ENCODE data around the gene KIAA0319L.
"Not testable (repeated sequence)": the region's sequence is repeated elsewhere in the genome, so short reads cannot be mapped to it uniquely, and the experiment has no call there.

KIAA0319L gene

DNA sequence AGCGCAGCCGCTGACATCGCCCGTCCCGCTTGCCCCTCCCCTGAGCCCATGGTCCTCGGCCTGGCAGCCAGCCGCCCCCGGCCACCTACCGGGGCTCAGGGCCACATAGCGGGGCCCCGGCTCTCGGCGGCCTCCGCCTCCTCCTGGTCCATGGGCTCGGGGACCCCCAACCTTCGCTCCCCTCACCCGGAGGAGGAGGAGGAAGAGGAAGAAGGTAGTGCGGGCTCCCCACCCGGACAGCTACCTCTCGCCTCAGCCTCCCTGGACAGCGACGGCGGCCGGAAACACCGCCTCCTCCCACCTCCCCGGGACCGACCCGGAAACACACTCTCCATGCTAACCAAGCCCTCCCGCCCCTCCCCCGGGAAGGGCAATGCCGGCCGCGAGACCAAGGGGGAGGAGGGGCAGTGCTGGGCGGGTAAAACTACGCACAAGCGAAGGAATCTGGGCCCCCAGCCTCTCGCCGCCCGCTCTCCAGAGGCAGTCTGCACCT, at the start of gene KIAA0319L:
Gene KIAA0319L (minus strand): TSS at position 286 of the 493 bp plus-strand sequence. CDS start 2,912 bp downstream, outside the sequence.
- DNase-seq (ENCODE audit: insufficient read length, low spot score), result no peak
- FAIRE-seq, result no peak

DNA sequence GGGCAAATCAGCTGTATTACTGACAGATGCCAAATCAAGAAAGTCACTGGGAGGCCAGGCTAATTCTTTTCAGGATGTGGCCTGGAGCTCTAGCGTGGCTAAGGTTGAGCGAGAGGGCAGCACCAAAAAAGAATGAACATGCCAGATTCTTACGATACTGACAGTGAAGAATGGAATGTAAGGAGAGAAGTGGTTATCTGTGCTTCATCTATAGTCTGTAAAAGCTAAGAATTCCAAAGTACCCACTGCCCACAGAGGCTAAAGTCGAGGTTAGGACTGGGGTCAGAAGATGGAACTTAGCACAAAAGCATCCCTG, 48.6 kb upstream of the KIAA0319L start:
- FAIRE-seq (no peak), DNase-seq (ENCODE audit: insufficient read length, low spot score) (no peak)

DNA sequence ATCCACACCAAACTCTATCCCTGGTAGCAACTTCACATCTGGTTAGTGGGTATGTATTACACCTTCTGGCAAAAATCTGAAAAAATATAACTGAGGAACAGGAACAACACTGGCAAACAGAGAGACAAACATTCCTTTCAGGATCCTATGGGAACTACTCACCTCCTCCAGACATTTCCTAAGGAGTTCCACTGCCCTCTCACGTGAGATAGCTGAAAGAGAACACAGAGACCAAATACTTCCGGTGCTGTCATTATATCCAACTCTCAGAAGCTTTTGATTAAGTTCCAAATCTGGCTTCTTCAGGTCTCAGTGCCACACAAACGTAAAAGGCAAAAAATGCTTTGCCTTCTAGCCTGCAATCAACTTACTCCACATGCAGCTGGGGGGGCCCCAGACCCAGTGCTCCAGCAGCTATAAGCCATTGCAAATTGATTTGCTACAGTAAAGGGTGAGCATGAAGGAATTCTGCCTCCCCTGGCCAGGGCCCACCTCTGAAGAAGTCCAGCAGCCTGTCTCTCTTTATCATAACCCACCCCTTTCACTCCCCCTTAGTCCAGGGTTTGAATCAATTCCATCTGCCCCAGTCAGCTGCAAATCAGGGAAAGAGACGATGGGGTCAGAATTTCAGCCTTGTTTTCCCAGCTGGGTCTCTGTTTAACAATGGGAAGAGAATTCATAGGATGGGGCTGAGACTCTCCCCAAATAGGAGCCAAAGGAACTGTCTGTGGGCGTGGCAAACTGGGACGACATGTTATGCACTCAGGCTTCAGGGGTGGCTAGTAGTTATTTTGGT, 48.1 kb upstream of the KIAA0319L start:
- no peak for FAIRE-seq
- DNase-seq (ENCODE audit: insufficient read length, low spot score), result no peak

DNA sequence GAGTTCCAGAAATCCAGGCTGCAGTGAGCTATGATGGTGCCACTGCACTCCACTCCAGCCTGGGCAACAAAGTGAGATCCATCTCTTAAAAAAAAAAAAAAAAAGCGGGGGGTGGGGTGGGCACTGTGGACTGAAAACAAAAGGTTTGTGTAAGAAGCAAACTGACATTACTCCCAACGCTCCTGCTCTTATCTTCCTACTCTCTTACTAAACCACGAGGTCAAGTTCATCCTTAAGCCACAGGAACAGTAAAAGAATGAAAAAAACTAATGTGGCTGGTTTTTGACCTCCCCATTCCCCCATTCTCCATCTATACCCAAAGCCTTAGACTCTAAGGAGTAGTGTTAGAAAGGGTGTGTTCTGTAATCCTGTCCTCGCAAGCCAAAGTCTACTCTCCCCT, 46.7 kb upstream of the KIAA0319L start:
- FAIRE-seq (no peak), DNase-seq (ENCODE audit: insufficient read length, low spot score) (no peak)

DNA sequence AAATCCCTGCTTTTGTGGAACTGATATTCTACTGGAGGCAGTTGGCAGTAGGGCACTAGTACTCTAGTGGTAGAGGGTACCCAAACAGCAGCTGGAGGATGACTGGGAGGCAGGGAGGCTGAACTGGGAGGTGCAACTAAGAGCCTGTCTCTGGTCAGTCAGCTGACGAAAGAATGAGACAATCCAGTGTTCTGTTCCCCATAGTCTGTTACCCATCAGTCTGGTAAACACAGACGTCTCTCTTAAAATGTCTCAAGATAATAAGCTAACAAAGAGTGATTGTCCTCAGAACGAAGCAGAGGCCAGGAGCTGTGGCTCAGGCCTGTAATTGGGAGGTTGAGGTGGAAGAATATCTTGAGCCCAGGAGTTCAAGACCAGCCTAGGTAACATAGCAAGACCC, 46.3 kb upstream of the KIAA0319L start:
- no peak for DNase-seq (ENCODE audit: insufficient read length, low spot score)
- no peak for FAIRE-seq

DNA sequence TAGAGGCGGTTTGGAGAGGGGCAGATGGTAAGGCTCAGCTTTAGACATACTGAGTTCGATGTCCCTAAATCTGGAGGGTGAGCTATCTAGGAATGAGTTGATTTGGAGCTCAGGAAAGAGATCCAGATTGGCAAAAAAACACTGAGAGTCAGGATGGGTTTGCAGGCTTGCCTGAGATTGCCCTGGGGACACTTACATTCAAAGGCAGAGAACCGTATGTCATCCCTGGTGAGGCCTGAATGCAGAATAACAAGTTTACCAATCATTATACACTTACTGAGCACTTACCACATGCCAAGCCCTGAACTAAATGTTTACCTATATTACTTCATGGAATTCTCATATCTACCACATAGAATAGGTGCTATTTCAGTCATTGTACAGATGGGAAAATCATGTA, 43.4 kb upstream of the KIAA0319L start:
- no peak for FAIRE-seq
- no peak for DNase-seq (ENCODE audit: insufficient read length, low spot score)

DNA sequence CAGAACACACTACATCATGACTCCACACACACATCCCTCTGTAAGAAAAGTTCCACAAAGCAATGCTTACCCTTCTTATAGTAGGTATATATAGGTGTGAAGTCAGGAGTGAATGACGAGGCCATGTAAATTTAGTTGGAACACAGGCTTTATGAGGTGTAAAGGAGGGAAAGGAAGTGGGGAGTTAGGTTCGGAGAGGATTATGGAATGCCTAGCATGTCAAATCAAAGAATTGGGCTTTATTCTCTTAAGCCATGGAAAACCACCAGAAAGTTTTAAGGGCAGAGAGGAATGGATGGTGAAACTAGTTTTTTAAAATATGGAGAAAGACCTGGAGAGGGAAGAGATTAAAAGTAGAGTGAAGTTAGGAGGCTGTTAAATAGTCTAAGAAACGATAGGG, 42.2 kb upstream of the KIAA0319L start:
- DNase-seq (ENCODE audit: insufficient read length, low spot score) (no peak), FAIRE-seq (no peak)

DNA sequence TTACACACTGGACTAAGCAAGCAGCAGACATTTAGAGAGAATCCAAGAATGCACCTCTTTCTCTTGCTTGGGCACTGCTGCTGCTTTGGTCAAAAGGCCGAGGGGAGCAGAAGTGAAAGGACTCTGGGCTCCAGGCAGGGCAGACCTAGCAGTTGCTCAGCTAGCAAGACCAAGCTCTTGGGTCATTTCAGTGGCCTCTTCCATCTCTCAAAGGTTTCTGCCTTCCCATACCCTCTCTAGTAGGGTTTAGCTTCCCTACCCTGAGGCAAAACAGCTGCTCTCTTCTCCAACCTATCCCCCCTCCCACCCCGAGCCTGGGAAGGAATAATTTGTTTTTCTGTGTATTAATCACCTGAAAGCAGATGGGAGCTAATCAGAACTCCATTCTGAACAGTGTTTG, 41.7 kb upstream of the KIAA0319L start:
- FAIRE-seq (no peak), DNase-seq (ENCODE audit: insufficient read length, low spot score) (no peak)

DNA sequence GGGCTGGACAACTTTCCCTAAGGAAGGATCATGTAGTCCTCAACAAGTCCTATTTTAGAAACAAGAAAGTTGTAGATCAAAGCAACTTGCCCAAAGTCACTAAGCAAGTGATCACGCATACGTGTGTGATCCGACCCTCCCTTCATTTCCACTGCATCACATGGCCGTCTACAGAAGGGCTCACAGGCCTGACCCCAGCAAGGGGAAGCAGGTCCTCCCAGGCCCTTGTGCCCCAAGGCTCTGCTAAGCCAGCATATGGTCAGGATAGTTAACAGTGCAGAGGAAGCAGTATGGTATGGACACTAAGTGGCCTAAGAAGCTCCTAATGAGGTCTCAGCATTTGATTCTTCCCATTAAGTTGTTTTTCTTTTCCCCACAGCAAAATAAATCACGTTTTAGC, 40.7 kb upstream of the KIAA0319L start:
- FAIRE-seq (no peak), DNase-seq (ENCODE audit: insufficient read length, low spot score) (no peak)

DNA sequence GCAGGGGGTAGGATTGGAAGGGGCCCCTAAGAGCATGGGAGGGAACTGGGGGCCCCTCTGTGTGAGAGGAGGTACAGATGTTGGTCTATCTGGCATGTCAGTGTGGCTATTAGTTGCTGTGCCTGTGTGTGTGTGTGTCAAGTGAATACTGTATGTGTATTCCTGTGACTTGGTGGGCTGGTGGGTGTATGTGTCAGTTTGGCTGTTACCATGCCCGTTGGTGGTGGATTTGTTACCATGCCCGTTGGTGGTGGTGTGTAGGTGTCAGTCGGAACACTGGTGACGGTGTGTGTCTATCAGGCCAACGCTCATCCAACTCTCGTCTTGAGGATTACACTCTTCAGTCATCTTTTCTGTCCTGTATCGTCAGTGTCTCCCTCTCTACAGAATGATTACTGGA, 38.5 kb upstream of the KIAA0319L start:
- no peak for DNase-seq (ENCODE audit: insufficient read length, low spot score)
- no peak for FAIRE-seq

DNA sequence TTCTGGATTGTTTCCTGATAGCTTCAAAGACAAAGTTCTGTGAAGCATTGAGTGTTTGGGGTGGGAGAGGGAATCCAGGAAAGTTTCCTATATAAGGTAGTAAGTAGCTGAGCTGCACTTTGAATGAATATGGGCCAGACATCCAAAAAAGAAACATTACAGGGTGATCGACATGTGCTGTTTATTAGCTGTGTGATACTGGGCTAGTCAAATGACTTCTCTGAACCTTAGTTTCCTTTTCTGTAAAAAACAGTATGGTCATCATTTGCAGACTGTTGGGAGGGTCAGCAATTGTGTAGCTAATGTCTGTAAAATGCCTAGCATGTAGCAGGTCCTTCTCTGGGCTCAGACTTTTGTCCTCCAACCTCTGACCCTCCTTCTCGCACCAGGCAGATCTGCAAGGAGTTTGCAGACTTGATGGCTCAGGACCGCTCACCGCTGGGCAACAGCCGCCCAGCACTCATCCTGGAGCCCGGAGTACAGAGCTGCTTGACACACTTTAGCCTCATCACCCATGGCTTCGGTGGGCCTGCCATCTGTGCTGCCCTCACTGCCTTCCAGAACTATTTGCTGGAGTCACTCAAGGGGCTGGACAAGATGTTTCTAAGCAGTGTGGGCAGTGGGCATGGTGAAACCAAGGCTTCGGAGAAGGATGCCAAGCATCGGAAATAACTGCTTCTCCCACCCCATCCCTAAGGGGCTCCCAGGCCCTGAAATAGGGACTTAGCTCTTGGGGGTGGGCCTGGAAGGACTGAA, 37.0 kb upstream of the KIAA0319L start:
- no peak for DNase-seq (ENCODE audit: insufficient read length, low spot score)
- no peak for FAIRE-seq

DNA sequence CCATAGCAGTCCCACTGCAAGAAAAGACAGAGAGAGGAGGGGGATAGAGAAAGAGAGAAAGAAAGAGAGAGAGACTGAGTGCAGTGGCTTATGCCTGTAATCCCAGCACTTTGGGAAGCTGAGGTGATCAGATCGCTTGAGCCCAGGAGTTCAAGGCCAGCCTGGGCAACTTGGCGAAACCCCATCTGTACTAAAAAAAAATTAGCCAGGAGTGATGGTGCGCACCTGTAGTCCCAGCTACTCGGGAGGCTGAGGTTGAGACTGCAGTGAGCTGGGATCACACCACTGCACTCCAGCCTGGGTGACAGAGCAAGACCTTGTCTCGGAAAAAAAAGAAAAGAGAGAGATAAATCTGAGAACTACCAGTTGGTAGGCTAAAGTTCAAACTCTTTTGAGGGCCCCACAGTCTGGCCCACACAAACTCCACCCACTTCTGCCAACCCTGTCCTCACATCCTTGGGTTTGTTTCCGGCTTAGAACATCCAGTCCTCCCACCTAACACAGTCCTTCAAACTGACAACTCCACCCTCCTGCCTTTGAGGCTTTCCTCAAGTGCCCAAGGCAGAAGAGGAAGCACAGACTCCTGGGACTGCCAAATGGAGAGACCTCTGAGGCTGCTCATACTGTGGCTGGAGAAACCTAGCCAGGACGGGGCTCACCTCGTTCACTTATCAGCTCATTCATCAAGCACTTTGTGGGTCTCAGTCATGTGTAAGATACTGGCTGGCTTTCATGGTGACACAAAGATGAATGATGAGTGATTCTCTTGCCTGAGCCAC, 36.0 kb upstream of the KIAA0319L start:
- FAIRE-seq (no peak), DNase-seq (ENCODE audit: insufficient read length, low spot score) (no peak)

DNA sequence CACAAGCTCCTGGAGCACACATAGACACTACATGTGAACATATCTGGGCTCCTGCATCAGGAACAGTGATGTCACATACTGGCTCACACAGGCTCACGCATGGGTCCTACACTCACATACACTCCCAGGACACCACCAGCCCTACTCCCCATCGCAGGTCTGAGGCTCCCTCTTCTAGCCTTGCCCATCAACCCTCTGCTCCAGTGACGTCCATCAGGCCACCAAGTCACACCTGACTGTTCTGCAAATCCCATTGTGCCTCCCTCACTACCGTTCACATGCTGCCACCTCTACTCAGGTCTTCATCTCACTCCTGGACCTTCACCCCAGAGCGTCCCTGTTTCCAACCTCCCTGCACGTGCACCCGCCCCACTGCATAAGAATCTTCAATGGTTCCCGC, 34.0 kb upstream of the KIAA0319L start:
- FAIRE-seq (no peak), DNase-seq (ENCODE audit: insufficient read length, low spot score) (no peak)

DNA sequence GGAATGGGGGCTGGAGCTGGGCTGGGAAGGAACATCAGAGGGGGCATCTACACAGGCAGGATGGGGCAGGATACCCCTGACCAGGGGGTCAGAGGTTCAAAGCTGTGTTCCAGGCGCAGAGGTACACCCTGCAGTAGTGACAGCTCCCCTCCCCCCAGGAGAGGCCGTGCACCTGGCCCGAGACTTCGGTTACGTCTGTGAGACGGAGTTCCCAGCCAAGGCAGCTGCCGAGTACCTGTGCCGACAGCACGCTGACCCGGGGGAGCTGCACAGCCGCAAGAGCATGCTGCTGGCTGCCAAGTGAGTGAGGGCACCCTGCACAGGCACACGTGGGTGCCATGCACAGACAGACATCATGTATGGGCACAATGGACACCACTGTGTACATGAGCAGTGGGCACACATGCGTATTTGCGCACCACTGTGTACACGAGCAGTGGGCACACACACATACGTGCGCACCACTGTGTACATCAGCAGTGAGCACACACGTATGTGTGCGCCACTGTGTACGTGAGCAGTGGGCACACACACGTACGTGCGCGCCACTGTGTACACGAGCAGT, 33.4 kb upstream of the KIAA0319L start:
- no peak for FAIRE-seq
- no peak for DNase-seq (ENCODE audit: insufficient read length, low spot score)

DNA sequence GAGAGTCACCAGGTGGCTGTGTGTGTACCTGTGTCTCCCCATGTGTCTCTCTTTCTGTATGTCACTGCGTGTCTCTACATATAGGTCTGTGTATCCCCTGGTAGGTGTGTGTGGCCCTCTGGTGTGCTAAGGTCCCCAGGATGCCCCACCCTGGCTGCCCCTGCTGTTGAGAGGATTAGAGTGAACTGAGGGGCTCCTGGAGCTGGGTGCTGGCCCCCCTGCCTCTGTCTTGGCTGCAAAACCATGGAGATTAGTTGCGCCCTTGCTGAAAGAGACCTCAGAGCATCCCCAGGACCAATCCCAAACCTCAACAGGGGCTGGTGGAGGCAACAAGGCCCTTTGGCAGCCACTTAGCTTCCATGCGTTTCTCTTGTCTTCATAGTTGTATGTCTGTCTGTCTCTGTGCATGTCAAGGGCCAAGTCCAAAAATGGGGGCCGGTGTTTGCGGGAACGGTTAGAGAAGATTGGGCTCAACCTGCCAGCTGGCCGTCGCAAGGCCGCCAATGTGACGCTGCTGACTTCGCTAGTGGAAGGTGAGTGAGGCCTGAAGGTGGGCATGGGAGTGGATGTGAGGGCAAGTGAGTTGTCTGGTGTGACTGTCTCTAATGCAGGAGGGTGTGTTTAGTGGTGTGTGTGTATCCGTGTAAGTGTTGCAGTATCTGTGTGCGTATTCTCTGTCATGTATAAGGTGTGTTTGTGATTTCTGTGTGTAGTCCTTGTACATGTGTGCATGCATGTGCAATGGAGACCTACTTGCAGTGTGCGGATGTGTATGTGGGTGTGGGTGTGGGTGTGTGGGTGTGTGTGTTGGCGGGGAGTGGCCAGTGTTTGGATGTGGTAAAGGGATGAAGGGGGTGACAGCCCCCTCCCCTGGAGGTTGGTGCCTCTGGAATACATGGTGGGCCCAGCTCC, 32.6 kb upstream of the KIAA0319L start:
- DNase-seq (ENCODE audit: insufficient read length, low spot score) (no peak), FAIRE-seq (no peak)

DNA sequence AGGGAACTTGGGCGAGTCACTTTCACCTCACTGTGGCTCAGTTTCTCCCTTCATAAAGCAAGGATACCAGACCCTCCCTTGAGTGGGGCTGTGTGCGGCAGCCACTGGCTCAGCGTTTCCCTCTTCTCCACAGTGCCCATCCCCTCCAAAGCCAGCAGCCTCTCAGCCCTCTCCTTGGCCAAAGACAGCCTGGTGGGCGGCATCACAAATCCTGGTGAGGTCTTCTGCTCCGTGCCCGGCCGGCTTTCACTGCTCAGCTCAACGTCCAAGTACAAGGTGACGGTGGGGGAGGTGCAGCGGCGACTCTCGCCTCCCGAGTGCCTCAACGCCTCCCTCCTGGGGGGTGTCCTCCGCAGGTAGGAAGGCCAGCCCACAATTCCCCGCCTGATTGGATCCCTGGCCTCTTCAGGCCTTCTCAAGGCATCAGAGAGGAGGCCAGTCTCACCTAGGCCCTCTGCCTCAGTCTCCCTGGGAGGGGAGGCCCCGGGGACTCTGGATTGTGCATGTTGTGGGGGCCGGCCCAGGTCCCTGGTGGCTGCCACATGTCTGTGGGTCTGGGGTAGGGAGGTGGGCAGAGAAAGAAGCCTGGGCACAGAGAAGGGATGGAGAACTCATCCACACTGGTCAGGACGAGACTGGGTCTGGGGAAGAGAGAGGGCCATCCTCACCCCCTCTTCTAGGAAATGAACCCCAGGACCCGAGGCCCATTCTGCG, 31.2 kb upstream of the KIAA0319L start:
- DNase-seq (ENCODE audit: insufficient read length, low spot score) (no peak), FAIRE-seq (no peak)

DNA sequence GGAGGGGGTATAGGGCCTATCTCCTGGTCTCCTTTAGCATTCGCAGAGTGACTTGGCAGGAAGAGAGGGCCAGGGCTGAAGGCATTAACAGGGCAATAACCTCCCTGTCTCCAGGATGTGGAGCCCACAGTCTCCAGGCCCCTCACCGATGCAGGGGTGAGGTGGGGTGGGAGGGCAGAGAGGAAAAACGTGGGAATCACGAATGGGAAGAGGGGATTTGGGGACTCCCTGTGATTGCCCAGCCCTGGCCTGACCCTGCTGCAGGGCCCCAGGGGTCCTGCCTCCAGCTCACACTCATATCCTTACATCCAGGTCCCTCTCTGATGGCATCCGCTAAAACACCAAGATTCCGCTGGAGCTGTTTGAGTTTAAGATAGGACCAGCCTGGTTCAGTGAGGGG, 30.5 kb upstream of the KIAA0319L start:
- DNase-seq (ENCODE audit: insufficient read length, low spot score) (no peak), FAIRE-seq (no peak)

DNA sequence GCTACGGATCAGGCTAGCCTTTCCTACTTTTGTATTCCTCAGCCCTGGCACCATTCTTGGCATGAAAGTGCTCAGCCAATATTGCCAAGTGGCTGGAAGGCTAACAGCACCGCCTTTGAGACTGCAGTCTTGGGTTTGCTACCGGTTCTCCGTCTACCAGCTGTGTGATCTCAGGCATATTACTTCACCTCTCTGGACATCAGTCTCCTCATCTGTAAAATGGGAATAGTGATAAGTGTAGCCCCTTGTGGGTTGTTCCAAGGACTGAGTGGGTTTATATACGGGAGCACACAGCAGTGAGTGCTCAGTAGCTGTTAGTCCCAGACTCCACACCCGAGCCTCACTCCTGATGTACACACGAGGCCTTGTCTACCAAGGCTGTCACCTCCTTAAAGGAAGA, 29.6 kb upstream of the KIAA0319L start:
- FAIRE-seq (no peak), DNase-seq (ENCODE audit: insufficient read length, low spot score) (no peak)

DNA sequence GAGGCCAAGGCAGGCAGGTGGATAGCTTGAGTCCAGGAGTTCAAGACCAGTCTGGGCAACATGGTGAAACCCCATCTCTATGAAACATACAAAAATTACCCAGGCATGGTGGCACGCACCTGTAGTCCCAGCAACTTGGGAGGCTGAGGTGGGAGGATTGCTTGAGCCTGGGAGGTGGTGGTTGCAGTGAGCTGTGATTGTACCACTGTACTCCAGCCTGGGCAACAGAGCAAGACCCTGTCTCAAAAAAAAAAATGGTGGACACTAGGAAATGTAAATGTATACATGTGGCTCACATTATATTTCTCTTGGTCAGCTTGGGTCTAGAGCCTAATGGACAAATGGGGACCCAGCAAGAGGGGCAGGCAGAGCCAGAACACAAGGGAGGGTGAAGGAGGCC, 28.6 kb upstream of the KIAA0319L start:
- FAIRE-seq; DNase-seq (ENCODE audit: insufficient read length, low spot score): not testable (repeated sequence)
